IPS-NIHi7 (cell line): Measurements from ENCODE around the gene CAPN3.

Experiments
- DNase-seq: peaks from one replicate; pipeline ENCODE4 v3.0.0; 2012; ENCODE audit warnings: mixed read lengths; ENCODE audit errors: extremely low spot score

CAPN3 gene

GRCh38 chr15:42394106-42394505 lies 34.8 kb downstream of the CAPN3 start:
- DNase-seq, result no peak

- no peak for DNase-seq
Observed at GRCh38 chr15:42395838-42396237, 36.5 kb downstream of the CAPN3 start.

DNA sequence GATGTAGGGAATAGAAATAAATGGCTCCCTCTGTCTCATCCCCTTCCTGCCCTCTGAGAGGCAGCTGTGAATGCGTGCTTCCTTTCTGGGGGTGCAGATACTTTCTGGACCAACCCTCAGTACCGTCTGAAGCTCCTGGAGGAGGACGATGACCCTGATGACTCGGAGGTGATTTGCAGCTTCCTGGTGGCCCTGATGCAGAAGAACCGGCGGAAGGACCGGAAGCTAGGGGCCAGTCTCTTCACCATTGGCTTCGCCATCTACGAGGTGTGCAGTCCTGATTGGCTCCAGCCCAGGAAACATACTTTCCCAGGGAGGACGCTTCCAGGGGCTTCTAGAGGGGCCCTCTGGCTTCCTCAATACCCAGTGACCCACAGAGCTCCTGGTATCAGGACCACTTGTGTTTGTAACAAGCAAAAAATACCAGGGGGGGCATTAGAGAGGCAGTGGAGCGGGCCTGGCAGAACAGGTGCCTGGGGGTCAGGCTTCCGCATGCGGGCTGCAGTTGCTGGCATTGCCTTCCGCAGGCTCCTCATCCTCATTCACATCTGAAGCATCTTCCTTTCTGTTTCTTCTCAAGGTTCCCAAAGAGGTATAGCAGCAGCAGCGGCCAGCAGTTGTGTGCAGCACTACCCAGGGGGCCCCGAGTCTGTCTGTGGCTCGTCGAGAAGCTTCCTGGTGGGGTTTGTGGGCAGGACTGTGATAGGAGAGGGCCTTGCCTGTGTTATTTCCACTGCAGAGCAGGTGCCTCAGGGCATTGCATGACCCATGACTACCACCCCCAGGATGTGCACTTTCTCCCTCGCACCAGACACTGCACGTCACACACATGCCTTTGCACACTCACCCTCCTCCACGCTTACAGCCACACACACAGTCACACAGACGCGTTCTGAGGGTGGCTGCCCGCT lies 42.5 kb downstream of the CAPN3 start:
- no peak for DNase-seq

DNA sequence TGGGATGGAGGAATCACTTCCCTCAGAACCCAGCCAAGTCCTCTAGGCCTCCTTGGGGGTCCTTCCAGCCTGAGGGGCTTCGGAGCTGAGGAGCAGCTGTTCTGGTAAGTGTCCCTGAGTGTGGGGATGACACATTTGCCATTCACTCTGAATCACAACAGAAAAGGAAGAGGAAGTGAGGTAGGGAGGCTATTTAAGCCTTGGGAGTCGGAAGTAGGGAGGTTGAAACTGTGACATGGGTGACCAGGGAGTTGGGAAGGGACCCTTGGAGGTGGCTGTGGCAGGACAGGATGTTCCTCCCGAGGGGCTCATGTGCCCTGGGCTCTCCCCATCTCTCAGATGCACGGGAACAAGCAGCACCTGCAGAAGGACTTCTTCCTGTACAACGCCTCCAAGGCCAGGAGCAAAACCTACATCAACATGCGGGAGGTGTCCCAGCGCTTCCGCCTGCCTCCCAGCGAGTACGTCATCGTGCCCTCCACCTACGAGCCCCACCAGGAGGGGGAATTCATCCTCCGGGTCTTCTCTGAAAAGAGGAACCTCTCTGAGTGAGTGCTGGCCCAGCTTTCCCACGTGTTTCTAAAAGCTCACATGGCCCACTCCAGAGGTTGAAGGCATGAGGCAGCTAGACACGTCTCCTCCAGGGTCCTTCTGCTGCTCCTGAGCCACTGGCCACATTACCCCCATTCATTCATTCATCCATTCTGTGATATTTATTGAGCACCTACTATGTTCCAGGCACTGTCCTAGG lies 43.3 kb downstream of the CAPN3 start:
- DNase-seq, result no peak

GRCh38 chr15:42403389-42403788 lies 44.1 kb downstream of the CAPN3 start:
- DNase-seq, result no peak

DNA sequence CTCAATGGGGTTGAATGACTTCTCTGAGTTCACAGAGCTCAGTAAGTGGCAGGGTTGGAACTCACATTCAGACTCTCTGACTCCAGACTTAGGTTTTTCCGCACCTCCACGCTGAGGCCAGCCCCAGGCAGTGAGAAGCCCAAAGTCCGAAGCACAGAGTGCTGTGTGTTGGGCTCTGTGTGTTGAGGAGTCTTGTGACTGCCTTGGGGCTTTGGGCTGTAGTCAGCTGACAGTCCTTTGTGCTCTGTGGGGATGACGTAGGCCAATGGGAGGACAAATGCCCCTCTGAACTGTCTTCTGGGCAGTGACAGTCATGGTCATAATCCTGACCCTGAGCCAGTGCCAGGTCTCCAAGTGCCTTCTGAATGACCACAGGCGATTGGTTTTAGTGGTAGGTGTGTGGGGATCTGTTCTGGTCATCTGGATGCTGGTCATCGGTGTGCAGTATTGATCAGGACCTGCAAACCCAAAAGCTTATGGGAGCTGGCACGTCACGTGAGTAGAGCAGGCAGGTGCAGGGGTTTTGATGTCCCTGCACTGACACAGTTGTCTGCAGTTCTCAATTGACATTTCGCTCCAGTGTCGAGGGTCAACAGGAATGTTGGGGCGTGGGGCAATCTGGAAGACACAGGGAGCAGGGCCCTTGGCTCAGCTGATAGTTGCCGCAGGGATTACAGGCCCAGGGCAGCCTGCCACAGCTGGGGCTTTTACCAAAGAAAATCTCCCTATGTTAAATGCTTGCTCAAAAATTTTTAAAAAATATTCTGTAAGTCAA lies 45.3 kb downstream of the CAPN3 start:
- no peak for DNase-seq

- no peak for DNase-seq
Observed at GRCh38 chr15:42405863-42406482, 46.7 kb downstream of the CAPN3 start.

GRCh38 chr15:42408178-42408577 lies 48.9 kb downstream of the CAPN3 start:
- DNase-seq, result no peak

GRCh38 chr15:42409011-42409410 lies 49.7 kb downstream of the CAPN3 start:
- no peak for DNase-seq

DNA sequence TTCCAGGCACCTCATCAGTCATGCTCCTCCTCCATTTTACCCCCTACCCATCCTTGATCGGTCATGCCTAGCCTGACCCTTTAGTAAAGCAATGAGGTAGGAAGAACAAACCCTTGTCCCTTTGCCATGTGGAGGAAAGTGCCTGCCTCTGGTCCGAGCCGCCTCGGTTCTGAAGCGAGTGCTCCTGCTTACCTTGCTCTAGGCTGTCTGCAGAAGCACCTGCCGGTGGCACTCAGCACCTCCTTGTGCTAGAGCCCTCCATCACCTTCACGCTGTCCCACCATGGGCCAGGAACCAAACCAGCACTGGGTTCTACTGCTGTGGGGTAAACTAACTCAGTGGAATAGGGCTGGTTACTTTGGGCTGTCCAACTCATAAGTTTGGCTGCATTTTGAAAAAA lies 52.6 kb downstream of the CAPN3 start:
- DNase-seq, result no peak

DNA sequence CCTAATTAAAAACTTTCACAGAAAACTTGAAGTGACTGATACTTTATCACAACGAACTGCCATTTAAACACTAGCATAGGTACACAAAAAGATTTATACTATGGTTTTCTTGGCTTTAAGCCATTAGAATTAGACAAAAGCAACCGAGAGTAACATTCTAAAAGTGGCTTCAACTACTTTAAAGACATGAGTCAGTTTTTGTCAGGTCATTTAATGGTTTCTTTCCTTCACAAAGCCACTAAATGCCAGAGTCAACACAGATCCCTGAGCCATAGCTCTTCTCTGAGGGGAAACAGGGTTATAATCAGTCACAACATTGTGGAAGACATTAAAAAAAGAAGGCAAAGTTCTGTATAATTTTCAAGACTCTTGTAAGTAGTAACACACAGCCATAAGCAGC lies 54.6 kb downstream of the CAPN3 start:
- DNase-seq, result no peak

DNA sequence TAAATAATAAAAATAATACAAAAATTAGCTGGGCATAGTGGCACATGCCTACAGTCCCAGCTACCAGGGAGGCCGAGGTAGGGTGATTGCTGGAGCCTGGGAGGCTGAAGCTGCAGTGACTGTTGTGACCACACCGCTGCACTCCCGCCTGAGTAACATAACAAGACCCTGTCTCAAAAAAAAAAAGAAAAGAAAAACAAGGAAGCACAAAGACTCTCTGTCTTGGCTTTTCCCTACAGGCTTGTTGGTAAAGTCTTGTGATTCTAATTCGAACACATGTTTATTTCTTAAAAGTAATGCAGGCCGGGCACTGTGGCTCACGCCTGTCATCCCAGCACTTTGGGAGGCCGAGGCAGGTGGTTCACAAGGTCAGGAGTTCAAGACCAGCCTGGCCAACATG lies 60.1 kb downstream of the CAPN3 start:
- DNase-seq, result no peak

DNA sequence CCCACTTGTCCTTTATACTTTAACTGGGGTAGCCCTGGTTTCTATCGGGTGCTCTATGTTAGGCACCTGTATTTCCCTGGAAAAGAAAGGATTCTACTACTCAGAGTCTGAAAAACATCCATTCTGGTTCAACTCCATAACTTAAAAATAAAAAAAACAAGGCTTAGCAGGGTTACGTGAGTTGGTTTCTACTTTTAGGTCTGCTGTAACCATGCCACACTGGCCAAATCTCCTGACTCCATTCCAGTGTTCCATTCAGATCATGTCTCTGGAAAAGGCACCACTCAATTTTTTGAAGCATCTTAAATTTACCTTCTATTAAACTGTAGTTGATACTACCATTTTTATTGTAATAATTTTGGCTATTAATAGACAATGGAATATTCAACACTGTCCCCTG lies 62.1 kb downstream of the CAPN3 start:
- no peak for DNase-seq

DNA sequence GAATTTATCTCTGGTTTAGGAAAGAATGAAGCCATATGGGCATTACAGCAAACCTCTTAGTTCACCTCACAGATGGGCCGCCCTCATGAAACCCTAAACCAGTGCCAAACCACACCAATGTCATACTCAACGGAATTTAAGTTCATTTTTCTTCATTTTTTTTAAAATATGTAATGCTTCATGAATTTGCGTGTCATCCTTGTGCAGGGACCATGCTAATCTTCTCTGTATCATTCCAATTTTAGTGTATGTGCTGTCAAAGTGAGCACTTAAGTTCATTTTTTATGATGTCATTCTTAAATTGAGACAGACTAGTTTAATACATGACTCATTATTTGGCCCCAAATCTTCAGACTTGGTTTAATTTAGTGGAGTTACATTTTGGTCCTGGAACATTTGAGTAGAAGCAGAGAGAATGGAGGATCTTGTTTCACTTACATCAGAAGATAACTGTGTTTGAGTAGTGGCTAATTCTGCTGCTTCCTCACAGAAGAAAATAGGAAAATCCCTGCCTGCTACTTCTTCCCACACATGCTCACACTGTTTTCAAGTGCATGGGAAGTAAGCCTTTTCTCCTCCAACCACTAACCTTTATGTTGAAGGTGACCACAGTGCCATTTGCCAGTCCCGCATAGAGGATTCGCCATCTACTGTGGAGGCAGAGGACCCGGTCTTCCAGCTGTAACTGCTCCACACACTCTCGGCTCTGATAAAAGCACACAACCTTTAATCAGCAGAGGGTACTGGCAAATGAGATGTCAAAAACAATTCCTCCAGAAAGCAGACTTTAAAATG lies 68.3 kb downstream of the CAPN3 start:
- no peak for DNase-seq

DNA sequence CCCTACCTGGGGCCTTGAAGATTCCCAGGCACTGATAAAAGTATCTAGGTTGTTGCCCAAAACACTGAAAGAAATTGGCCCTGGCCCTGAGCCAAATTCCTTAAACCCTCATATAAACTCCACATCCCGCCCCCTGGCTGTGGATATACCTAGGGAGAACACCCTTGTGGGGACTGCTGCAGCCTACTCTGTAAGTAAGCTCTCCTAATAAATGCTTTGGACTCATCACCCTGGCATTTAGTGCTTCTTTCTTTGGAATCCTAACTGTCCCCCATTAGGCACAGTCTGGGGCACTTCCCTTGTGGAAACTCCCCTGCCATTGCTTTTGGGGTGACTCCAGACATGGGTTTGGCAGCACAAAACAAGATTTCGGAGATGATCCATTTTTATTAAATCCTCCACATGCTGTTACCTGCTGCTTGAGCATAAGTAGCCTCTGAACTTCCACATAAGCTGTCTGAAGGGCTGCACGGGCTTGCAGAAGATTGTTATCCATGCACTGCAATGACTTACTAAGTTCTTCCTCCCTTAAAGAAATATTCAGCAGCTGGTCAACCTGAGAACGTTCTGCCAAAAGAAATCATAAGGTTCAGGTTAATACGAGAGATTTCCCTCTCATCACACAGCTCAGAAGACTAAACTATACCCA lies 85.2 kb downstream of the CAPN3 start:
- no peak for DNase-seq

- DNase-seq, result no peak
Observed at GRCh38 chr15:42445551-42445950, 86.2 kb downstream of the CAPN3 start.

DNA sequence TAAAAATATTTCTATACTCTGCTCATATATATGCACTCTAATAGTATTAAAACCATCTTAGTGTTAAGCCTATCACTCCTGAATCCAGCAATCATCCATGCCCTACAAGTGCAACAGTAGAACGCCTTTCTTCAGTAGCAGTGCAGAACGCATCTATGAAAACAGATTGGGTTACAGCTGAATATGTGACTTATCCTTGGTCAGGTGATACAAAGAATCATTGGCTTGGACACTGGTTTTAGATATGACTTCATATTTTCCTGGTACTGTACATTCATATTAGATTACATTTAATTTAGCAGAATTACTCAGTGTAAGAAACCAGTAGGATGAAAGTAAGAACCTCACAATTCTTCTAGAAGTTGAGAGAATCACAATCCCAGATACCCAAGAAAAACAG lies 88.3 kb downstream of the CAPN3 start:
- DNase-seq, result no peak

DNA sequence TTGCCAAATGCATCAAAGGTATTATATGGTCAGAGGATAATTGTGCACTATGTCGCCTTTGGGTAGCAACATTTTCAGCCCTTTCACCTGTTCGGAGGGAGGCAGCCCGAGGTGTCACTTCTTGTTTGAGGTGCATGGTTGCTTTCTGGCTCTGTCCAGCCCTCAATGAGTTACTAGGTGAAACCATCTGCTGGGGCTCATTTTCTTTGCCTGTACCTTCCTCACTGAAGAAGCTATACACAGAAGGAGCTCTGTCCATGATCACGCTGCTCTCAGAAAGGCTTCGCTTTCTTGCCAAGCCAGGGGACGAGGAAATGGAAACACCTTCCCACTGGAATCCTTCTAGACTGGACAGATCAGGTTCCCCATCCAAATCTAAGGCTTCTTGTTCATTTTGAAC lies 89.0 kb downstream of the CAPN3 start:
- DNase-seq, result no peak

DNA sequence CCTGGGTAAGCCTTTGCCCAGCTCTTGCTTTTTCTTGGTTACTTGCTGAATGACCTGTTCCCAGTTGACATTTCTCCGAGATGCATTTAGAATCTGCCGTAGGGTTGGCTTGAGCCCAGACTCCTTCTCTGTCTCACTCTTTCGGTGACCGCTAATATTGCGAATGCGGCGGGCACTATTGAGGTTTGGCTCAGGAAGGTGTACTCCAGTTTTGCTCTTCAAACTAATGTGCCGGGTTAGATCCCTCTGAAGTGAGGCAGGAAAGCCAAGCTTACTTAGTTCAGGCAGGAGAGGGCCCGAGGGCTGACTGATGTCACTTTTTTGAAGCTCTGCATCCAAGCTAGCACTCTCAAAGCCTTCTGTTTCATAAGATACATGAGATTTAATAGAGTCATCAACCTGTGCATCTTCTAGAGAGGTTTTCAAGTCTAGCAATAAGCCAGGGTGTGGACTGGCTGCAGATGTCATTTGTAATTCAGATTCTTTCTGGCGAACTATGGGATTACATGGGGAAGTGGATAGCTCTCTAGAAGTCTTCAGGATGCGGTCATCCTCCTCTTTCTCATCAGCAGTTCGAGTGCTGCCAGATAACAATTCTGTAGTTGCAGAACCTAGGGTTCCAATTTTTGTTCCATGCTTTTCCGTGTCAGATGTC lies 90.6 kb downstream of the CAPN3 start:
- DNase-seq, result no peak

DNA sequence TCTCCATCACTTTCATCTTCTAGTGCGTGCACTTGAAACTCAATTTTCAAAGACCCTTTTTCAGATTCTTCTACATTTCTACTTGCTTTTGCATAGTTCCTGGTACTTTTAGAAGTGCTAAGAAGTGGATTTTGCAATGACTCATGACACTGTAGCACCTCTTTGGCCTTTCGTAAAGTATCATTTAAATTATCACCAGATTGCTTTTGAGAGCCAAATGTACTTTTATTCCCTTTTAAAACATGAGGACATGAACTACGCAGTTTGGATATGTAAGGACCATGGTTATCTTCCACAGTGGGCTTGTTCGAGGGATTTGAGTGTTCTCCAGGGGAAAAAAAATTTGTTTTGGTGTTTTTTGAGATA lies 91.1 kb downstream of the CAPN3 start:
- DNase-seq, result no peak
